CD14-positive monocyte (primary cell): Measurements from ENCODE around the gene NDST4. TPM values are rescaled to one million over a fixed set of nuclear protein-coding genes. Genes with fewer than 3 reads are reported as not detected.

Experiments
- DNase-seq, 3 donors: peaks; one replicate each; pipeline ENCODE4 v3.0.0-alpha.2; 2011 to 2022
- H2AFZ ChIP-seq: 2 replicates; pipeline ENCODE4 v1.6.0; 2012; ENCODE audit warnings: mild to moderate bottlenecking, low read depth, low read length, inconsistent platforms; ENCODE audit not compliant: insufficient read depth, poor library complexity, severe bottlenecking
- H3K27ac ChIP-seq, 2 donors: 1 replicate in 1 of 2; 2 replicates in 1 of 2; pipeline ENCODE4 v1.5.1; 2012 to 2013; ENCODE audit warnings: low read length in 2 of 2, control low read depth in 1 of 2, inconsistent platforms in 1 of 2, low read depth in 1 of 2, mild to moderate bottlenecking in 1 of 2
- H3K27me3 ChIP-seq, 2 donors: one replicate each; pipeline versions ENCODE4 v1.6.0 to v1.6.1; 2011 to 2013; ENCODE audit warnings: low read length in 2 of 2; ENCODE audit not compliant: control insufficient read depth in 2 of 2, insufficient read depth in 2 of 2
- H3K36me3 ChIP-seq, 2 donors: replicated peaks in 1 of 2; 1 replicate in 1 of 2; 2 replicates in 1 of 2; pipeline versions ENCODE4 v1.5.1 to v1.6.1; 2012 to 2013; ENCODE audit warnings: low read length in 2 of 2, control low read depth in 1 of 2, inconsistent platforms in 1 of 2, mild to moderate bottlenecking in 1 of 2; ENCODE audit not compliant: insufficient read depth in 2 of 2, control insufficient read depth in 1 of 2
- H3K4me1 ChIP-seq, 2 donors: 1 replicate in 1 of 2; 2 replicates in 1 of 2; pipeline versions ENCODE4 v1.5.1 to v1.6.1; 2012 to 2013; ENCODE audit warnings: low read length in 2 of 2, control low read depth in 1 of 2, inconsistent platforms in 1 of 2, mild to moderate bottlenecking in 1 of 2, moderate library complexity in 1 of 2; ENCODE audit not compliant: insufficient read depth in 2 of 2, control insufficient read depth in 1 of 2
- H3K4me2 ChIP-seq: replicated peaks from 2 replicates; pipeline ENCODE3; 2012; ENCODE audit warnings: low read length, moderate library complexity, mild to moderate bottlenecking; ENCODE audit not compliant: poor library complexity, severe bottlenecking; ENCODE audit errors: extremely low read depth
- H3K4me3 ChIP-seq, 3 experiments: fragments of 200-600 bp in 1 of 3; sonication (generic) in 1 of 3; replicated peaks in 1 of 3; 1 replicate in 2 of 3; 2 replicates in 1 of 3; pipeline ENCODE4 v1.5.1; 2011 to 2013; ENCODE audit warnings: low read length in 3 of 3, mild to moderate bottlenecking in 3 of 3, control low read depth in 2 of 3, low read depth in 2 of 3, inconsistent platforms in 1 of 3, moderate library complexity in 1 of 3
- H3K79me2 ChIP-seq: 2 replicates; pipeline ENCODE4 v1.6.0; 2012; ENCODE audit warnings: mild to moderate bottlenecking, control low read depth, inconsistent platforms, low read length, moderate library complexity; ENCODE audit not compliant: insufficient read depth
- H3K9ac ChIP-seq: 2 replicates; pipeline ENCODE4 v1.6.0; 2017; ENCODE audit warnings: low read length, mild to moderate bottlenecking; ENCODE audit not compliant: insufficient read depth, poor library complexity, severe bottlenecking
- H3K9me3 ChIP-seq, 2 donors: replicated peaks in 1 of 2; 1 replicate in 1 of 2; 2 replicates in 1 of 2; pipeline versions ENCODE4 v1.5.1 to v1.6.1; 2012 to 2013; ENCODE audit warnings: low read length in 2 of 2, control low read depth in 1 of 2; ENCODE audit not compliant: control insufficient read depth in 1 of 2, insufficient read depth in 1 of 2
- H4K20me1 ChIP-seq: 2 replicates; pipeline ENCODE4 v1.6.0; 2012; ENCODE audit warnings: mild to moderate bottlenecking, low read length, control low read depth, moderate library complexity; ENCODE audit not compliant: insufficient read depth
- H3K27ac Mint-ChIP-seq, 7 donors: one replicate each; pipeline ENCODE4 v1.8.0; 2020; ENCODE audit warnings: mild to moderate bottlenecking in 7 of 7, mixed read lengths in 7 of 7, moderate library complexity in 6 of 7, inconsistent platforms in 2 of 7
- H3K27me3 Mint-ChIP-seq, 3 donors: one replicate each; pipeline ENCODE4 v1.8.0; 2021 to 2022; ENCODE audit warnings: low read depth in 3 of 3, mild to moderate bottlenecking in 3 of 3, mixed read lengths in 3 of 3, moderate library complexity in 3 of 3, inconsistent platforms in 1 of 3
- H3K36me3 Mint-ChIP-seq, 2 donors: one replicate each; pipeline ENCODE4 v1.8.0; 2020; ENCODE audit warnings: mixed read lengths in 2 of 2, inconsistent platforms in 1 of 2, mild to moderate bottlenecking in 1 of 2
- H3K4me1 Mint-ChIP-seq: one replicate; pipeline ENCODE4 v1.8.0; 2020; ENCODE audit warnings: mild to moderate bottlenecking, mixed read lengths
- H3K4me3 Mint-ChIP-seq, 2 donors: one replicate each; pipeline ENCODE4 v1.8.0; 2020; ENCODE audit warnings: mild to moderate bottlenecking in 2 of 2, mixed read lengths in 2 of 2, moderate library complexity in 1 of 2
- H3K9me3 Mint-ChIP-seq, 7 donors: one replicate each; pipeline ENCODE4 v1.8.0; 2020 to 2022; ENCODE audit warnings: mixed read lengths in 7 of 7, mild to moderate bottlenecking in 6 of 7, moderate library complexity in 6 of 7, inconsistent platforms in 2 of 7
- CTCF ChIP-seq: fragments of 200-600 bp; IDR thresholded peaks from one replicate; pipeline ENCODE4 v1.8.0; 2022; ENCODE audit warnings: antibody characterized with exemption, mild to moderate bottlenecking
- WGBS: methylation state at CpG from one replicate; pipeline ENCODE4 v1.1.5; 2013; ENCODE audit warnings: missing lambda C conversion rate; ENCODE audit not compliant: insufficient coverage; 5-methylcytosine and 5-hydroxymethylcytosine counted together
- intact Hi-C, 2 donors: fragments of 100-400 bp; cut with micrococcal nuclease; formaldehyde crosslinking; loops; one replicate each; pipeline versions ENCODE4 v1.15.0 to v1.15.1; 2023
- polyA plus RNA-seq, 3 donors: library from polyadenylated mRNA; depleted of rRNA in 1 of 3; unstranded in 2 of 3; stranded (reverse) in 1 of 3; fragments of 300-500 nt in 2 of 3; fragments of >200 nt in 1 of 3; fragmentation: Illumina TruSeq in 2 of 3; gene quantifications; 1 replicate in 2 of 3; 2 replicates in 1 of 3; pipeline ENCODE4 v1.2.3, GENCODE V29; 2012 to 2021

The NDST4 gene
- polyA plus RNA-seq, 3 donors: not detected

- TF ChIP-seq CTCF: no peak
- Mint-ChIP-seq H3K36me3 (no peaks in the 10 kb centered on the region), H3K27me3 (peaks cover 0 to 2% (median 0%) of the 10 kb centered on the region in 3 donors), H3K27ac (no peak overlapping the region), H3K9me3 (no peaks in the 10 kb centered on the region), H3K4me3 (no peak overlapping the region), H3K4me1 (no peaks in the 10 kb centered on the region)
- no peak overlapping the region for H2AFZ ChIP-seq
- intact Hi-C loops: no loop called here
- H3K4me1 ChIP-seq: no peaks in the 10 kb centered on the region
- H3K4me2 ChIP-seq: no peak overlapping the region
- no peak overlapping the region for H3K9ac ChIP-seq
- no peak for DNase-seq
- no peaks in the 10 kb centered on the region for H3K79me2 ChIP-seq
- H3K4me3 ChIP-seq: no peak overlapping the region
- H3K36me3 ChIP-seq: no peaks in the 10 kb centered on the region
- WGBS: no CpG with 5 or more reads among the region's 2 CpGs
- no peak overlapping the region for H3K27ac ChIP-seq
- no peaks in the 10 kb centered on the region for H4K20me1 ChIP-seq
- no peaks in the 10 kb centered on the region for H3K9me3 ChIP-seq
- H3K27me3 ChIP-seq: no peaks in the 10 kb centered on the region
Observed at GRCh38 chr4:115121351-115122043, 8.1 kb upstream of the NDST4 start.

- Histone ChIP-seq H3K9ac (no peak overlapping the region), H3K4me3 (no peak overlapping the region), H2AFZ (no peak overlapping the region), H4K20me1 (no peaks in the 10 kb centered on the region), H3K4me1 (no peaks in the 10 kb centered on the region), H3K27ac (no peak overlapping the region), H3K27me3 (no peaks in the 10 kb centered on the region), H3K36me3 (no peaks in the 10 kb centered on the region), H3K4me2 (no peak overlapping the region), H3K9me3 (no peaks in the 10 kb centered on the region), H3K79me2 (no peaks in the 10 kb centered on the region)
- no peaks in the 10 kb centered on the region for H3K9me3 Mint-ChIP-seq
- no peaks in the 10 kb centered on the region for H3K36me3 Mint-ChIP-seq
- no peak overlapping the region for H3K4me3 Mint-ChIP-seq
- H3K4me1 Mint-ChIP-seq: no peaks in the 10 kb centered on the region
- WGBS: no CpG with 5 or more reads among the region's 1 CpG
- H3K27ac Mint-ChIP-seq: no peak overlapping the region
- intact Hi-C loops: no loop called here
- peaks cover 0 to 2% (median 0%) of the 10 kb centered on the region in 3 donors for H3K27me3 Mint-ChIP-seq
- no peak for DNase-seq
- no peak for TF ChIP-seq CTCF
Observed at GRCh38 chr4:115119804-115120352, 6.5 kb upstream of the NDST4 start.
